ENCODE results near the gene LIPI.

DNA sequence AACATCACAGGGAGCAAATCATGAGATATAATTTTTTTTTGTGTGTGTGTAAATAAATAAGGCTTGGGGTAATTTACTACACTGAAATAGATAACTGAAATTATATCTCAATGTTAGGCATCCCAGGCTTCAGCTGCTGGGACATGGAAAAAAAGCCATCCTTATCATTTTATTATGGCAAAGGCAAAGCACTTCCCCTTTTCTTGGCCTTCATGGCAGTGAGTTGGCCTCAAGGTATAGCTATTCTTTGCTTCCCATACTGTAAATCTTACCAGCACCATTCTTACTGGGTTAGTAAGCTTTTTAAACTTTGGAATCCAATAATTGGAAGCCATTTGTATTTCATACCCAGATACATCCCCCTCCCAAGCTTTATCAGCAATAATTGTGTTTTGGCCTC is 34.2 kb upstream of the LIPI start:
- TF ChIP-seq, protein P1, sequence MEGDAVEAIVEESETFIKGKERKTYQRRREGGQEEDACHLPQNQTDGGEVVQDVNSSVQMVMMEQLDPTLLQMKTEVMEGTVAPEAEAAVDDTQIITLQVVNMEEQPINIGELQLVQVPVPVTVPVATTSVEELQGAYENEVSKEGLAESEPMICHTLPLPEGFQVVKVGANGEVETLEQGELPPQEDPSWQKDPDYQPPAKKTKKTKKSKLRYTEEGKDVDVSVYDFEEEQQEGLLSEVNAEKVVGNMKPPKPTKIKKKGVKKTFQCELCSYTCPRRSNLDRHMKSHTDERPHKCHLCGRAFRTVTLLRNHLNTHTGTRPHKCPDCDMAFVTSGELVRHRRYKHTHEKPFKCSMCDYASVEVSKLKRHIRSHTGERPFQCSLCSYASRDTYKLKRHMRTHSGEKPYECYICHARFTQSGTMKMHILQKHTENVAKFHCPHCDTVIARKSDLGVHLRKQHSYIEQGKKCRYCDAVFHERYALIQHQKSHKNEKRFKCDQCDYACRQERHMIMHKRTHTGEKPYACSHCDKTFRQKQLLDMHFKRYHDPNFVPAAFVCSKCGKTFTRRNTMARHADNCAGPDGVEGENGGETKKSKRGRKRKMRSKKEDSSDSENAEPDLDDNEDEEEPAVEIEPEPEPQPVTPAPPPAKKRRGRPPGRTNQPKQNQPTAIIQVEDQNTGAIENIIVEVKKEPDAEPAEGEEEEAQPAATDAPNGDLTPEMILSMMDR (IDR thresholded peaks at IDR 0.05; ENCODE audit: low read depth, low read length) = no peak
- TF ChIP-seq EZH2phosphoT487 (IDR thresholded peaks at IDR 0.05; ENCODE audit: low read depth) = no peak

All from OCI-LY3 (cell line).